Calu3 (cell line): Measurements from ENCODE around the gene NEK9. TPM values are rescaled to one million over a fixed set of nuclear protein-coding genes. Genes with fewer than 3 reads are reported as not detected.

Source experiments
- BruUV-seq: library from RNA; stranded (reverse); fragments of 400-500 nt; replicated peaks from 2 replicates; lab custom pipeline; 2021; lab: Mats Ljungman, UMichigan
- CTCF ChIA-PET: fragments of 300-600 bp; sonication (Branson Sonifier 250); formaldehyde crosslinking; loops from one replicate; lab custom pipeline; 2022; ENCODE audit warnings: antibody characterized with exemption; lab: Charles Lee
- DNase-seq: peaks from one replicate; pipeline ENCODE4 v3.0.0; 2022
- H3K27ac Mint-ChIP-seq: one replicate; pipeline ENCODE4 v1.8.0; 2022; ENCODE audit warnings: mixed read lengths; ENCODE audit not compliant: unreplicated experiment
- H3K27me3 Mint-ChIP-seq: one replicate; pipeline ENCODE4 v1.8.0; 2022; ENCODE audit warnings: mixed read lengths; ENCODE audit not compliant: unreplicated experiment
- H3K36me3 Mint-ChIP-seq: one replicate; pipeline ENCODE4 v1.8.0; 2022; ENCODE audit warnings: mild to moderate bottlenecking, moderate library complexity, mixed read lengths; ENCODE audit not compliant: insufficient read depth, unreplicated experiment
- H3K4me1 Mint-ChIP-seq: one replicate; pipeline ENCODE4 v1.8.0; 2022; ENCODE audit warnings: mild to moderate bottlenecking, low read depth, mixed read lengths; ENCODE audit not compliant: unreplicated experiment
- H3K4me3 Mint-ChIP-seq: one replicate; pipeline ENCODE4 v1.8.0; 2022; ENCODE audit warnings: mild to moderate bottlenecking, low read depth, moderate library complexity, mixed read lengths; ENCODE audit not compliant: unreplicated experiment
- H3K9me3 Mint-ChIP-seq: one replicate; pipeline ENCODE4 v1.8.0; 2022; ENCODE audit warnings: low read depth, mixed read lengths; ENCODE audit not compliant: unreplicated experiment
- CTCF ChIP-seq: fragments of 200-600 bp; IDR thresholded peaks from one replicate; pipeline ENCODE4 v1.8.0; 2022; ENCODE audit warnings: antibody characterized with exemption; ENCODE audit not compliant: unreplicated experiment
- intact Hi-C: fragments of 100-400 bp; cut with micrococcal nuclease; formaldehyde crosslinking; loops from one replicate; pipeline ENCODE4 v1.10.0; 2022; ENCODE audit not compliant: unreplicated experiment
- total RNA-seq: library from RNA; stranded (reverse); gene quantifications from 2 replicates; pipeline ENCODE4 v1.2.3, GENCODE V29; 2022

NEK9 gene
- total RNA-seq, 1 experiment from 2014 or later = 63.4 TPM

GRCh38 chr14:75060420-75060819 is 66.4 kb downstream of the NEK9 start:
- DNase-seq = no peak
- TF ChIP-seq CTCF = no peak
- no peak overlapping the region for H3K27ac Mint-ChIP-seq
- no peaks in the 10 kb centered on the region for H3K27me3 Mint-ChIP-seq
- CTCF ChIA-PET = no interaction called here
- intact Hi-C loops = no loop called here
- no TSS peak for BruUV-seq
- peaks cover 12% of the 10 kb centered on the region for H3K4me1 Mint-ChIP-seq
- H3K4me3 Mint-ChIP-seq = no peak overlapping the region
- peaks cover 29% of the 10 kb centered on the region for H3K36me3 Mint-ChIP-seq
- H3K9me3 Mint-ChIP-seq = no peaks in the 10 kb centered on the region

DNA sequence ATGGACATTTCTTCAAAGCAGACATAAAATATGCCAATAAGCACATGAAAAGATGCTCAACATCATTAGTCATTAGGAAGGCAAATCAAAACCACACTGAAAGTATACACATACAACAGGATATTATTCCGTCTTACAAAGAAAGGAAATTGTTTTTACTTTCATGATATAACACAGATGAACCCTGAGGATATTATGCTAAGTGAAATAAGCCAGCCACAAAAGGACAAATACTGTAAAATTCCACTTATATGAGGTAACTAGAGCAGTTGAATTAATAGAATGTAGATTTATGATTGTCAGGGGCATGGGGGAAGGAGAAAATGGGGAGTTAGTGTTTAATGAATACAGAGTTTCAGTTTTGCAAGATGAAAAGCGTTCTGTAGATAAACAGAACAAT is 67.2 kb downstream of the NEK9 start:
- Mint-ChIP-seq H3K27me3 (no peaks in the 10 kb centered on the region), H3K9me3 (no peaks in the 10 kb centered on the region), H3K4me1 (peaks cover 12% of the 10 kb centered on the region), H3K36me3 (peaks cover 29% of the 10 kb centered on the region), H3K4me3 (no peak overlapping the region), H3K27ac (no peak overlapping the region)
- CTCF ChIA-PET = no interaction called here
- no TSS peak for BruUV-seq
- TF ChIP-seq CTCF = no peak
- intact Hi-C loops = no loop called here
- DNase-seq = no peak

DNA sequence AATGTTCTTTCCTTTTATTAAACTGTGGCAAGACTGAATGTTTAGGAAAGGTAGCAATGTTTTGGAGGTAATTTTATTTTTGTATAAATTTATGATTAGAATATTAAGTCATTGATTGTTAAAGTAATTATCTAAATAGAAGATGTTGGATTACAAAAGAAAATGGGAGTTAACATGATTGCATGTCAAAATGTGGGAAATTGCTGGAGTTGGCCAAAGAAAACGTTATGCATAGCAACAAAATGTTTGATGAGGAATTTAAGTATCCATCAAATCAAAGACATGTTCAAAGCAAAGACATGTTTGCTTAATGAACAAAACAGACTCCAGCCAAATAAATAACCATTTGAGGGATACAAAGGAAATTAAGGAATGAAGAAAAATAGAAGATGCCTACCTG is 72.4 kb downstream of the NEK9 start:
- no peak overlapping the region for H3K4me3 Mint-ChIP-seq
- no peaks in the 10 kb centered on the region for H3K27me3 Mint-ChIP-seq
- no peak for TF ChIP-seq CTCF
- H3K36me3 Mint-ChIP-seq = peaks cover 39% of the 10 kb centered on the region
- no peak for DNase-seq
- intact Hi-C loops = no loop called here
- no peaks in the 10 kb centered on the region for H3K9me3 Mint-ChIP-seq
- CTCF ChIA-PET = no interaction called here
- no TSS peak for BruUV-seq
- H3K27ac Mint-ChIP-seq = no peak overlapping the region
- peaks cover 10% of the 10 kb centered on the region for H3K4me1 Mint-ChIP-seq

DNA sequence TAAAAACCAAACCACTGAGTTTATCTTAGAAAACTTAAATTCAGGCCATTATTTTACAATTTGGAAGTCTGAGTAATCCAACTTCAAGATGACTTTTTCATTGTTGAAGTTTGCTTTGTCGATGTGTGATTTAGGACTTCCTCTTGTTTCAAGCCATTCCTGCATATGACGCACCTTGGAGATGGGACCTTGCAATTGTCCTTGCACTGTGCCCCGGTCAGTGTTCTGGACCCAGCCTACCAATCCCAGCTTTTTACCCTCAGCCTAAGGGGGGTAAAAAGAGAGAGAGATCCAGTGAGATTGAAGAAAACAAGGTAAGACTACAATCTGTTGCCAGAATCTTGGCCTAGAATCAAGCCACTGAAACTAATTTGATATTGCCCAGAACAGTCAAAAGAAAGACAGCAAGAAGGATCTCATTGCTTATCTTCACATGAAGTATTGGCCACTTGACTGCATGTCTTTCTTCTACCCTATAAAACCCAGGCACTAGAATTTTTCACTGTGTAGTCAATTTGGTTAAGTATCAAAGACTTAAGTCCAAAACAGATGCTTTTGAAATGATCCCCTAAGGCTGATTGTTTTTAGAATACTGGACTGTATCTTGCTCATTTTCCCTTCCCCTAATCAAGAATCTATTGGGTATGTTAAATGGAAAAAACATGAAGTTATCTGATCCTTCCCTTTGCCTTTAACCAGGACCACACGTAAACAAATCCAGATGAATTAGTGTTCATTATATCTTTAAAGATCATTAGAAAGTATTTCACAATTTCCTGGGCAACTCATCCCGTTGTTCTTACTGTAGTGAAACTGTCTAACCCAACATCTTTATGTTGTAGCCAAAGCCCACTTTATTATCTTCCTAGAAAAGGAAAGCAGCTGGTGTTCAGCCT is 73.2 kb downstream of the NEK9 start:
- H3K27me3 Mint-ChIP-seq = no peaks in the 10 kb centered on the region
- BruUV-seq = no TSS peak
- H3K36me3 Mint-ChIP-seq = peaks cover 32% of the 10 kb centered on the region
- H3K4me3 Mint-ChIP-seq = no peak overlapping the region
- CTCF ChIA-PET = no interaction called here
- intact Hi-C loops = no loop called here
- no peak overlapping the region for H3K27ac Mint-ChIP-seq
- no peak for DNase-seq
- no peak for TF ChIP-seq CTCF
- H3K9me3 Mint-ChIP-seq = no peaks in the 10 kb centered on the region
- H3K4me1 Mint-ChIP-seq = peaks cover 10% of the 10 kb centered on the region
